CD14-positive monocyte (primary cell): Measurements from ENCODE around the gene PDZD7. TPM values are rescaled to one million over a fixed set of nuclear protein-coding genes. Genes with fewer than 3 reads are reported as not detected.

ENCODE experiments used
- DNase-seq, 3 donors: peaks; one replicate each; pipeline ENCODE4 v3.0.0-alpha.2; 2011 to 2022
- H2AFZ ChIP-seq: 2 replicates; pipeline ENCODE4 v1.6.0; 2012; ENCODE audit warnings: mild to moderate bottlenecking, low read depth, low read length, inconsistent platforms; ENCODE audit not compliant: insufficient read depth, poor library complexity, severe bottlenecking
- H3K27ac ChIP-seq, 2 donors: 1 replicate in 1 of 2; 2 replicates in 1 of 2; pipeline ENCODE4 v1.5.1; 2012 to 2013; ENCODE audit warnings: low read length in 2 of 2, control low read depth in 1 of 2, inconsistent platforms in 1 of 2, low read depth in 1 of 2, mild to moderate bottlenecking in 1 of 2
- H3K27me3 ChIP-seq, 2 donors: one replicate each; pipeline versions ENCODE4 v1.6.0 to v1.6.1; 2011 to 2013; ENCODE audit warnings: low read length in 2 of 2; ENCODE audit not compliant: control insufficient read depth in 2 of 2, insufficient read depth in 2 of 2
- H3K36me3 ChIP-seq, 2 donors: replicated peaks in 1 of 2; 1 replicate in 1 of 2; 2 replicates in 1 of 2; pipeline versions ENCODE4 v1.5.1 to v1.6.1; 2012 to 2013; ENCODE audit warnings: low read length in 2 of 2, control low read depth in 1 of 2, inconsistent platforms in 1 of 2, mild to moderate bottlenecking in 1 of 2; ENCODE audit not compliant: insufficient read depth in 2 of 2, control insufficient read depth in 1 of 2
- H3K4me1 ChIP-seq, 2 donors: 1 replicate in 1 of 2; 2 replicates in 1 of 2; pipeline versions ENCODE4 v1.5.1 to v1.6.1; 2012 to 2013; ENCODE audit warnings: low read length in 2 of 2, control low read depth in 1 of 2, inconsistent platforms in 1 of 2, mild to moderate bottlenecking in 1 of 2, moderate library complexity in 1 of 2; ENCODE audit not compliant: insufficient read depth in 2 of 2, control insufficient read depth in 1 of 2
- H3K4me2 ChIP-seq: replicated peaks from 2 replicates; pipeline ENCODE3; 2012; ENCODE audit warnings: low read length, moderate library complexity, mild to moderate bottlenecking; ENCODE audit not compliant: poor library complexity, severe bottlenecking; ENCODE audit errors: extremely low read depth
- H3K4me3 ChIP-seq, 3 experiments: fragments of 200-600 bp in 1 of 3; sonication (generic) in 1 of 3; replicated peaks in 1 of 3; 1 replicate in 2 of 3; 2 replicates in 1 of 3; pipeline ENCODE4 v1.5.1; 2011 to 2013; ENCODE audit warnings: low read length in 3 of 3, mild to moderate bottlenecking in 3 of 3, control low read depth in 2 of 3, low read depth in 2 of 3, inconsistent platforms in 1 of 3, moderate library complexity in 1 of 3
- H3K79me2 ChIP-seq: 2 replicates; pipeline ENCODE4 v1.6.0; 2012; ENCODE audit warnings: mild to moderate bottlenecking, control low read depth, inconsistent platforms, low read length, moderate library complexity; ENCODE audit not compliant: insufficient read depth
- H3K9ac ChIP-seq: 2 replicates; pipeline ENCODE4 v1.6.0; 2017; ENCODE audit warnings: low read length, mild to moderate bottlenecking; ENCODE audit not compliant: insufficient read depth, poor library complexity, severe bottlenecking
- H3K9me3 ChIP-seq, 2 donors: replicated peaks in 1 of 2; 1 replicate in 1 of 2; 2 replicates in 1 of 2; pipeline versions ENCODE4 v1.5.1 to v1.6.1; 2012 to 2013; ENCODE audit warnings: low read length in 2 of 2, control low read depth in 1 of 2; ENCODE audit not compliant: control insufficient read depth in 1 of 2, insufficient read depth in 1 of 2
- H4K20me1 ChIP-seq: 2 replicates; pipeline ENCODE4 v1.6.0; 2012; ENCODE audit warnings: mild to moderate bottlenecking, low read length, control low read depth, moderate library complexity; ENCODE audit not compliant: insufficient read depth
- H3K27ac Mint-ChIP-seq, 7 donors: one replicate each; pipeline ENCODE4 v1.8.0; 2020; ENCODE audit warnings: mild to moderate bottlenecking in 7 of 7, mixed read lengths in 7 of 7, moderate library complexity in 6 of 7, inconsistent platforms in 2 of 7
- H3K27me3 Mint-ChIP-seq, 3 donors: one replicate each; pipeline ENCODE4 v1.8.0; 2021 to 2022; ENCODE audit warnings: low read depth in 3 of 3, mild to moderate bottlenecking in 3 of 3, mixed read lengths in 3 of 3, moderate library complexity in 3 of 3, inconsistent platforms in 1 of 3
- H3K36me3 Mint-ChIP-seq, 2 donors: one replicate each; pipeline ENCODE4 v1.8.0; 2020; ENCODE audit warnings: mixed read lengths in 2 of 2, inconsistent platforms in 1 of 2, mild to moderate bottlenecking in 1 of 2
- H3K4me1 Mint-ChIP-seq: one replicate; pipeline ENCODE4 v1.8.0; 2020; ENCODE audit warnings: mild to moderate bottlenecking, mixed read lengths
- H3K4me3 Mint-ChIP-seq, 2 donors: one replicate each; pipeline ENCODE4 v1.8.0; 2020; ENCODE audit warnings: mild to moderate bottlenecking in 2 of 2, mixed read lengths in 2 of 2, moderate library complexity in 1 of 2
- H3K9me3 Mint-ChIP-seq, 7 donors: one replicate each; pipeline ENCODE4 v1.8.0; 2020 to 2022; ENCODE audit warnings: mixed read lengths in 7 of 7, mild to moderate bottlenecking in 6 of 7, moderate library complexity in 6 of 7, inconsistent platforms in 2 of 7
- CTCF ChIP-seq: fragments of 200-600 bp; IDR thresholded peaks from one replicate; pipeline ENCODE4 v1.8.0; 2022; ENCODE audit warnings: antibody characterized with exemption, mild to moderate bottlenecking
- WGBS: methylation state at CpG from one replicate; pipeline ENCODE4 v1.1.5; 2013; ENCODE audit warnings: missing lambda C conversion rate; ENCODE audit not compliant: insufficient coverage; 5-methylcytosine and 5-hydroxymethylcytosine counted together
- intact Hi-C, 2 donors: fragments of 100-400 bp; cut with micrococcal nuclease; formaldehyde crosslinking; loops; one replicate each; pipeline versions ENCODE4 v1.15.0 to v1.15.1; 2023
- polyA plus RNA-seq, 3 donors: library from polyadenylated mRNA; depleted of rRNA in 1 of 3; unstranded in 2 of 3; stranded (reverse) in 1 of 3; fragments of 300-500 nt in 2 of 3; fragments of >200 nt in 1 of 3; fragmentation: Illumina TruSeq in 2 of 3; gene quantifications; 1 replicate in 2 of 3; 2 replicates in 1 of 3; pipeline ENCODE4 v1.2.3, GENCODE V29; 2012 to 2021

PDZD7 gene
- polyA plus RNA-seq, 3 donors, result 0.73 TPM; not detected in 2

GRCh38 chr10:101066146-101066895 lies 35.4 kb upstream of the PDZD7 start:
- peaks cover 0 to 12% (median 2%) of the 10 kb centered on the region in 7 donors for H3K9me3 Mint-ChIP-seq
- H4K20me1 ChIP-seq, result no peaks in the 10 kb centered on the region
- peaks cover 5 to 31% of the 10 kb centered on the region in 2 donors for H3K36me3 Mint-ChIP-seq
- no peak overlapping the region for H3K27ac ChIP-seq
- peak overlapping the region; percentile 38 for H3K9ac ChIP-seq
- no peaks in the 10 kb centered on the region for H3K9me3 ChIP-seq
- H3K4me1 Mint-ChIP-seq, result peaks cover 71% of the 10 kb centered on the region
- peaks cover 58 to 65% (median 60%) of the 10 kb centered on the region in 3 donors for H3K27me3 Mint-ChIP-seq
- 3% methylated on average over 48 of the region's 49 CpGs for WGBS
- H3K79me2 ChIP-seq, result no peaks in the 10 kb centered on the region
- H3K4me3 ChIP-seq, result peak overlapping the region; percentile 3 to 81 (median 28)
- H3K27ac Mint-ChIP-seq, result peak overlapping the region in 6 of 7 donors; percentile 57 to 87 (median 73)
- H3K36me3 ChIP-seq, result no peaks in the 10 kb centered on the region
- TF ChIP-seq CTCF, result no peak
- H2AFZ ChIP-seq, result peak overlapping the region; percentile 65
- peak overlapping the region; percentile 88 for H3K4me2 ChIP-seq
- DNase-seq, result peak; percentile 48 to 77 (median 55)
- H3K4me1 ChIP-seq, result peaks cover 66 to 80% of the 10 kb centered on the region in 2 donors
- peak overlapping the region; percentile 84 to 88 for H3K4me3 Mint-ChIP-seq
- peaks cover 10 to 63% of the 10 kb centered on the region in 2 donors for H3K27me3 ChIP-seq
- intact Hi-C loops, result no loop called here

GRCh38 chr10:101065481-101066145 lies 34.7 kb upstream of the PDZD7 start:
- H3K4me1 ChIP-seq, result peaks cover 63 to 80% of the 10 kb centered on the region in 2 donors
- H3K79me2 ChIP-seq, result no peaks in the 10 kb centered on the region
- peak overlapping the region; percentile 88 for H3K4me2 ChIP-seq
- no peaks in the 10 kb centered on the region for H3K9me3 ChIP-seq
- peaks cover 5 to 31% of the 10 kb centered on the region in 2 donors for H3K36me3 Mint-ChIP-seq
- H3K27ac Mint-ChIP-seq, result peak overlapping the region in 5 of 7 donors; percentile 43 to 70 (median 51)
- intact Hi-C loops, result no loop called here
- DNase-seq, result no peak
- no peaks in the 10 kb centered on the region for H3K36me3 ChIP-seq
- WGBS, result 67% methylated on average over 1 of the region's 3 CpGs
- H3K27ac ChIP-seq, result no peak overlapping the region
- H3K4me3 Mint-ChIP-seq, result peak overlapping the region; percentile 84 to 88
- H3K9ac ChIP-seq, result peak overlapping the region; percentile 38
- H3K4me3 ChIP-seq, result peak overlapping the region in 2 of 3 experiments; percentile 28 to 81
- H3K27me3 Mint-ChIP-seq, result peaks cover 58 to 67% (median 60%) of the 10 kb centered on the region in 3 donors
- peaks cover 10 to 63% of the 10 kb centered on the region in 2 donors for H3K27me3 ChIP-seq
- peaks cover 64% of the 10 kb centered on the region for H3K4me1 Mint-ChIP-seq
- peak; percentile 7 for TF ChIP-seq CTCF
- no peaks in the 10 kb centered on the region for H4K20me1 ChIP-seq
- no peak overlapping the region for H2AFZ ChIP-seq
- H3K9me3 Mint-ChIP-seq, result peaks cover 0 to 12% (median 2%) of the 10 kb centered on the region in 7 donors
